Activated naive CD4-positive, alpha-beta T cell treated with anti-CD3 and anti-CD28 coated beads, Interleukin-2, amount 50 U/mL, for 24 hours (primary cell): ENCODE results near the gene SP9.

Experiments
- H3K27ac Mint-ChIP-seq: one replicate; pipeline ENCODE4 v1.8.0; 2021; ENCODE audit warnings: mild to moderate bottlenecking, mixed read lengths
- H3K27me3 Mint-ChIP-seq: one replicate; pipeline ENCODE4 v1.8.0; 2021; ENCODE audit warnings: mixed read lengths
- H3K36me3 Mint-ChIP-seq: one replicate; pipeline ENCODE4 v1.8.0; 2021; ENCODE audit warnings: mixed read lengths
- H3K4me1 Mint-ChIP-seq: one replicate; pipeline ENCODE4 v1.8.0; 2021; ENCODE audit warnings: mixed read lengths
- H3K4me3 Mint-ChIP-seq: one replicate; pipeline ENCODE4 v1.8.0; 2021; ENCODE audit warnings: mild to moderate bottlenecking, mixed read lengths
- H3K9me3 Mint-ChIP-seq: one replicate; pipeline ENCODE4 v1.8.0; 2021; ENCODE audit warnings: mixed read lengths

Gene SP9

DNA sequence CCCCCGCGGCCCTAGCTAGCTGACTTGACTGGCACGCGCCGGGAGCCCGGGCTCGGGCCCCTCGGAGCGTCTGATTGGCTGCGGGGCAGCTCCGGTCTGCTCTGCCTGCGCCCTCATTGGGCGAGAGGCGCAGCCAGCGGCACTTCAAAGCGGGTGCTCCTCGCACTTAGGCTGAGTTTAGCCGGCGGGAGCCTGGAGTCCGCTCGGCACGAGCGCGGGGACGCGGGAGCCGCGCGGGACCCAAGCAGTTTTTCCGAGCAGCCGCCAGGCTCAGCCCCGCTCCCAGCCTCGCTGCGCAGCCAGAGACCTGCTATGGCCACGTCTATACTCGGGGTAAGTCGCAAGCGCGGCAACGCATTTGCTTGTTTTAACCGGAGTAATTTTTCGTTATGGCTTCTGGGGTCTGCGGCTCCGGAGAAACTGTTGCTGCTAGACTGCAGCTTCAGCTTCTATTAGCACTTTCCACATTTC is at the start of gene SP9:
Gene SP9 (plus strand): TSS at position 174 of the 471 bp plus-strand sequence. CDS start 139 bp downstream, at position 313.
- H3K4me3 Mint-ChIP-seq, result peak within 1 kb of the TSS; percentile 51
- peaks cover 36% of the 10 kb centered on the region for H3K4me1 Mint-ChIP-seq
- H3K36me3 Mint-ChIP-seq, result no peaks in the 10 kb centered on the region
- peak within 1 kb of the TSS; percentile 91 for H3K27ac Mint-ChIP-seq
- H3K9me3 Mint-ChIP-seq, result peaks cover 1% of the 10 kb centered on the region
- H3K27me3 Mint-ChIP-seq, result peaks cover 59% of the 10 kb centered on the region

DNA sequence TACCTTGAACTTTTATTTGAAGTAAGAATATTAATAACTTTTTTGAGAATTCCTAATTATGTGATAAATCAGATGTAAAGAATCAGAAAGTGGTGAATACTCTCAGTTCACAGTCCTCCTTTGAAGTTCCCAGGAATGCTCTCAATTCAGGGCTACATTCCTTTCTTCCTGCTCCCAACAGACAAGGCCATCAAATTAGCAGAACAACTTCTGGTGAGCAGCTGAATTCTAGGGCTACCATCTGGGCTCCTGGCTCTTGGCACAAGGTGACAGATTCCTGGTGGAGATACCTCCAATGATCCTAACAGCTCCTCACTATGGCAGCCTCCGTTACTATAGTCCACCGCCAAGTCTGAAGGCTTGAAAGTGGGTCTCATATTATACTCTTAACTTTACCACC is 48.6 kb upstream of the SP9 start:
- no peaks in the 10 kb centered on the region for H3K9me3 Mint-ChIP-seq
- H3K27me3 Mint-ChIP-seq, result peaks cover 28% of the 10 kb centered on the region
- no peak overlapping the region for H3K27ac Mint-ChIP-seq
- no peaks in the 10 kb centered on the region for H3K36me3 Mint-ChIP-seq
- no peak overlapping the region for H3K4me3 Mint-ChIP-seq
- no peaks in the 10 kb centered on the region for H3K4me1 Mint-ChIP-seq

DNA sequence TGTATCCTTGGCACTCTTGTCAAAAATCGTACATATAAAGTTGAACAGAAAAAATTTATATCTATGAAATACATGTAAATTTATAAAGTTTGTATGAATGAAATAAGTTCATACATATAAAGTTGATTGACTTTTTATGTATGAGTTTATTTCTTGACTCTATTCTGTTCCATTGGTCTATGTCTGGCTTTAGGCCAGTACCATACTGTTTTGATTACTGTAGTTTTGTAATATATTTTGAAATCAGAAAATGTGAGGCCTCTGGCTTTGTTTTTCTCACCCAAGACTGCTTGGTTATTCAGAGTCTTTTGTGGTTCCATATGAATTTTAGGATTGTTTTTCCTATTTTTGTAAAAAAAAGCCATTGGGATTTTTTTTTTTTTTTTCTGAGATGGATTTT is 41.8 kb upstream of the SP9 start:
- Mint-ChIP-seq H3K4me1 (no peaks in the 10 kb centered on the region), H3K27ac (no peak overlapping the region), H3K4me3 (no peak overlapping the region), H3K27me3 (peaks cover 18% of the 10 kb centered on the region), H3K36me3 (no peaks in the 10 kb centered on the region), H3K9me3 (no peaks in the 10 kb centered on the region)

DNA sequence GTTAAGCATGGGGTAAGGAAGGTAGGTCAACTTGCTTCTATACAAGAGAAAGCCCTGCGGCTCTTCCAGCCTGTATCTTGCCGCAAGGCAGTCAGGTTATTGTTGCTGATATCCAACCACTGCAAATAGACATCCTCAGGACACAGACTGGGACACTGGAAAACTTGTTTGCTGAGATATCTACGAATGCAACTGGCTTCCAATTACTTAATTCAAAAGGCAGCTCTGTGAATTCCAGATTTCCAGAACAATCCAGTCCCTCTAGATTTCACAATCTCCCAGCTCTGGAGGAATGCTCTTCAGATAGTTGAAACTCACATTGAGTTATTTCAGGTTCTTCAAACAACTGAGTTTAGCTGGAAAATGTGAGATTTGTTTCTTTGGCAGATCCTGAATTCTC is 34.6 kb upstream of the SP9 start:
- H3K4me1 Mint-ChIP-seq, result no peaks in the 10 kb centered on the region
- no peak overlapping the region for H3K4me3 Mint-ChIP-seq
- no peak overlapping the region for H3K27ac Mint-ChIP-seq
- no peaks in the 10 kb centered on the region for H3K36me3 Mint-ChIP-seq
- no peaks in the 10 kb centered on the region for H3K9me3 Mint-ChIP-seq
- H3K27me3 Mint-ChIP-seq, result peaks cover 17% of the 10 kb centered on the region

DNA sequence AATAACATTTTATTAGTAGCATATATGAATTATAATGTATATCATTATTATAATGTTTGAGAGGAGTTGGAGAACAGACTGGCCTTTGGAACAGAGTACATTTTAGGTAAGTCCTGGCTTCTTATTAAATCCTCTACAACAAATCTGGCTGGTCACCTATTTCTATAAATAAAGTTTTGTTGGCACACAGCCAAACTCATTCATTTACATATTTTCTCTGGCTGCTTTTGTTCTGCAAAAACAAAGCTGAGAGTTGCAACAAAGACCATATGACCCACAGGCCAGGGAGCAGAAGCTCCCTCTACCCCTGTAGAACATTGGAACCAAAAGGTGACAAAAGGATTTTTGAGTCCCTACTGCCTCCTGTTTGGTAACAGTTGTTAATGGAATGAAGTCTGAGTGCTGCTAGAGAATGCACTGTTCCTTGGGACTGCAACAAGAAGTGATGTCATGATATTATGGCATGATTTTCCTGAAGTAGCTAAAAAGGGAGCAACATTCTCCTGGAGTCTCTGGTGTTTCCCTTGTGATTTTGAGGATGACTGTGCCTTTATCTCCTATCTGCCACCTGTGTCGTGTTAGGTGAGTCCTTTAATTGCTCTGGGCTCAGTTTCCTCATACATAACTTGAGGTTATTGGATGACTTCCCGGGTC is 22.0 kb upstream of the SP9 start:
- H3K4me3 Mint-ChIP-seq, result no peak overlapping the region

DNA sequence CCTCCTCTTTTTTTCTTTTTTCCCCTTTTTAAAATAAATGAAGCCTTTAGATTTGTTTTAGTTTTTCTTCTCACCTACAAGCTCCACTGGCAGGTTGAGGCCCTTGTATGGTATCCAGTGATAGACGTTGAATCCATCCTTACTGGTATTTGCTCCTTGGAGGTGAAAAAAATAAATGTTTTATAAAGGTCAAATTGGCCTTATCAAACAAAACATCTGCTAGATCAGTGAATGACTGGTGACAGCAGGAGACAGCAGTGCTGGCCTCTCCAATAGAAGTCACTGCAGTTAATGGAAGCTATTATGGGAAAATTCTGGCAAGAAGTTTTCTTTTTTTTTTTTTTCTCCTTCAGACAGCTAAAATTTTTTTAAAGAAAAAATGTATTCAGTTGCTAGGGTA is 12.6 kb upstream of the SP9 start:
- Mint-ChIP-seq H3K27ac (no peak overlapping the region), H3K4me3 (no peak overlapping the region), H3K36me3 (no peaks in the 10 kb centered on the region), H3K9me3 (no peaks in the 10 kb centered on the region), H3K27me3 (peaks cover 42% of the 10 kb centered on the region), H3K4me1 (peaks cover 13% of the 10 kb centered on the region)

More for the DNA sequence above, 22.0 kb upstream of the SP9 start:
- Mint-ChIP-seq H3K36me3 (peaks cover 2% of the 10 kb centered on the region), H3K27ac (no peak overlapping the region), H3K27me3 (peaks cover 35% of the 10 kb centered on the region), H3K4me1 (no peaks in the 10 kb centered on the region), H3K9me3 (no peaks in the 10 kb centered on the region)

DNA sequence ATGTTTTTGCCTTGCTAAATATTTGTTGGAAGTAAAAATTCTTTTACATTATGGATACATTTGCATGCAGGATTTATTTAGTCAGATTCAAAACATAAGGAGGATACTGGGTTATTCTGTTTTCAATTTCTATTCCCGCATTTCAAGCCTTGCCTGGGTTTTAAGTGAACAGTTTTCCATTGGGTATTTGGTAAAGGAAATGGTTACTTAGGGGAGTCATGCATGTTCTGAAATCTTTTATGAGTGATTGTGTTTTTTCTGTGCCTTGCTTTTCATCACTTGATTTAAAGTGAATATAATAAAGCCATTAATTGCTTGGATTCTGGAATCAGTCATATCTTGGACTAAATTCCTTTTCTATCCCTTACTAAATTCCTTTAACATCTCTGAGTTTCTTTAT is 12.0 kb upstream of the SP9 start:
- Mint-ChIP-seq H3K36me3 (no peaks in the 10 kb centered on the region), H3K27me3 (peaks cover 48% of the 10 kb centered on the region), H3K4me1 (peaks cover 19% of the 10 kb centered on the region), H3K9me3 (no peaks in the 10 kb centered on the region), H3K4me3 (no peak overlapping the region), H3K27ac (no peak overlapping the region)

DNA sequence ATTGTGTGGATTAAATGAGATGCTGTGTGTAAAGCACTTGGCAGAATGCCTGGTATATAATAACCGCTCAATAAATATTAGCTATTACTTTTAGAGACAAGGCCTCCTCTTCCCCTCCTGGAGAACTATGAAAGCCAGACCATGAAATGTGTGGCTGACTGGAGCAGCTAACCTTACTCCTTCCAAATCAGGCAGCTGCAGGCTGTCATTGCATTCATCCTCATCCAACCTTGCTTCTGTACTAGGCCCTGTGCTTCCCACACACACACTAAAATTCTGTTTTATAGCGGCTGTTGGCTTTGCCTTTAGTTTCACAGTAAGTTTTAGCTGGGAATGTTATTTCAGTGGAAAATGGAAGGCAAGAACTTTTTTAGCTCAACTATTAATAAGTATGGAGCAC is 10.2 kb upstream of the SP9 start:
- H3K4me1 Mint-ChIP-seq, result peaks cover 33% of the 10 kb centered on the region
- H3K4me3 Mint-ChIP-seq, result no peak overlapping the region
- no peak overlapping the region for H3K27ac Mint-ChIP-seq
- peaks cover 6% of the 10 kb centered on the region for H3K9me3 Mint-ChIP-seq
- no peaks in the 10 kb centered on the region for H3K36me3 Mint-ChIP-seq
- peaks cover 55% of the 10 kb centered on the region for H3K27me3 Mint-ChIP-seq

DNA sequence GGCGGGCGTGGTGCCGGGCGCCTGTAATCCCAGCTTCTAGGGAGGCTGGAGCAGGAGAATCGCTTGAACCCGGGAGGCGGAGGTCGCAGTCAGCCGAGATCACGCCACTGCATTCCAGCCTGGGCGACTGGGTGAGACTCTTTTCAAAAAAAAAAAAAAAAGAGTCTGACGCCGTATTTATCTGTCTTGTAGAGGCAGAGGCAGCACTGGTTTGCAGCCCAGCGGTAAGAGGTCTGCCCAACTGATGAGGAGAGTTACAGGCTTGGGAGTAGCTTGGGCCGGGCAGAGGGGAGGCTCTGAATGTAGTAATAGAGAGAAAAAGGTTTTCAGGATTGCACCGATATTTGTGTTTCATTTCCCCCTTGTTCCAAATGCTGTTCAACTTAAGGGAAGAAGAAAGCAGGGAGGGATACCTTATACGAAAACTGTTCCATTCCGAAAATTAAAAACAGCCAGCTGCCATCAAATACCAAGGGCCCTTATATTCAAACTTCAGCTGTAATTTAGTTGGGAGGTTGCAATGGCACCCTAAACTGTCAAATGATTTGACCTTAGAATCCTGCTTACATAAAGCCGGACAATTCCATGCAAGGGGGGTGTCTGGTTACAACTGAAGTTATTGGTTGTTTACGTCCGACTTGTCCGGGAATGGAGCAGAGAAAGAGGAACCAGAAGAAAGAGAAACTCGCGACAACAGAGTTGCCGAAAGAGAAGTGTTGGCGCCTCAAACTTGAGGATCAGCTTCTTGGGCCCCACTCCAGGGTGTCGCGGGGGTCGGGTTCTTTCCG is 9.2 kb upstream of the SP9 start:
- Mint-ChIP-seq H3K4me3 (peak overlapping the region; percentile 86), H3K4me1 (peaks cover 33% of the 10 kb centered on the region), H3K27ac (no peak overlapping the region), H3K36me3 (no peaks in the 10 kb centered on the region), H3K27me3 (peaks cover 64% of the 10 kb centered on the region), H3K9me3 (peaks cover 10% of the 10 kb centered on the region)

DNA sequence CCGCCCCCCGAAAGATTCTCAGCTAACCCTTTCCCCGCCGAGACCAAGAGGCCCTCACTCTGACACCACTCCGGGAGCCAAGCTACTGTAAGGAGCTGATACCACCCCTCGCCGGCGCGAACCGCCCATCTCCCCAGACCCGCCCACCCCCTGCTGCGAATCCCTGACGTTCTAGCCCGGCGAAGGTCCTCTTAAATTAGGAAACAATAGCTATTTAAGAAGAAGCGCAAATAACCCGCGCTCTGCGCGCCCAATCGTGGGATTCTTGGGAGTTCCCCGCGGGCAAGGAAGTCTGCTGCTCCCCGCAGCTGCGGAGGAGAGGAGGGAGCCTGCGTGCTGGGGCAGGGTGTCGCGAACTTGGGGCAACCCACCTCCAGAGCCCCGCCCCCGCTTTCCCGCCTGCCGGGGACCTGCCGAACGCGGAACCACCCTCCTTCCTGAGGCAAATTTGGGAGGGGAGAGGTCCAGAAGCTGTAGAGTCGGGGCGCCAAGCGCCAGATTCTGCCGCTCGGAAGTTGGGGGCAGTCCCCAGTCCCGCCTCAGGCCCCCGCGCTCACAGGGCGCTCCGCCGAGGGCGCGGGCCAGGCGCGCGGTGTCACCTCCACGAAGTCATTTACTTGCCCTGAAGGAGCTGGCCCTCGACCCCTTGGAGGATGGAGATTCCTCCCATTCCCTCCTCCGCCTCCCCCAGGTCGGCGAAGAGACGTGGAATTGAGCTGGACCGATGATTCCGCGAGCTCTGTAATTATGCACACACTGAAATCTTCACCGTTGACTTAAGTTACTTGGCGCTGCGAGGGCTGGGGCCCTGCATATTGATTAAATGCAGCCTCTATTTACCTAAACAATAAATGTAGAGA is 8.4 kb upstream of the SP9 start:
- peaks cover 10% of the 10 kb centered on the region for H3K9me3 Mint-ChIP-seq
- H3K27me3 Mint-ChIP-seq, result peaks cover 67% of the 10 kb centered on the region
- H3K4me3 Mint-ChIP-seq, result peak overlapping the region; percentile 86
- H3K27ac Mint-ChIP-seq, result peak overlapping the region; percentile 51
- H3K4me1 Mint-ChIP-seq, result peaks cover 33% of the 10 kb centered on the region
- no peaks in the 10 kb centered on the region for H3K36me3 Mint-ChIP-seq

DNA sequence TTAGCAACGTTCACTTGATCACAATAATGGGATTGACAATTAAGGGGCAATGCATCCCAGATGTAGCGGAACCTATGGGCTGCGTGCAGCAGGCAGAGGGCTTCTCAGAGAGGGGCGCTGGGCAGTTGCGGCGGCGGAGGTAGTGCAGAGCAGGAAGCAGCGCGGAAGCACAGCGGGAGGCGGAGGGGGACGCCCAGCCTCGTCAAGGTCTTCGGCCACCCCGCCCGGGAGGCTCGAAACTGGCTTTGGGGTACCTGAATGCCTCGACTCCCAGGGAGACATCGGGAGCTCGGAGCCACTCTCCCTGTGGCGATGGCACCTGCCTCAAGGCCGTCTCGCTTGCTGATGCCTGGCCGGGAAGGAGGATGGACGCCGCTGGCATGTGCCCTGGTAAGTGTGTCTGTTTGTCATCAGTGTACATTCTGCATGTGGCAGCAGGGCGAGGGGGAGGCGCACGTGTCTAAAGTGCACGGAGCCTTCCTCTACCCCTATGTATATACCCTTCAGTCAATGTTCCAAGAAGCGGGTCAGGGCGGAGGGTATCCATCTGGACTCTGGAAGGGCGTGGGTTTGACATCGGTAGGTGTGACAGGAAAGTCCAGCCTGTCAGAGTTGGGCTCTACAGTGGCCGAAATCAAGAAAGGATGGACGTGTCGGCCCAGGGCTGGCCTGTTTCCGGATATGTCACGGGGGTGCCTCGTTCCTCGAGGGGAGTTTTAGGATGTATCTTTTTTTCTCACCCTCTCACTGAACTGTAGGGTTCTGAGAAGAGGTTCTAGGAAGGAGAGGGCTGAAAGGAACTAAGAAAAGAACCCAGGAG is 7.5 kb upstream of the SP9 start:
- Mint-ChIP-seq H3K9me3 (peaks cover 10% of the 10 kb centered on the region), H3K27me3 (peaks cover 74% of the 10 kb centered on the region)

DNA sequence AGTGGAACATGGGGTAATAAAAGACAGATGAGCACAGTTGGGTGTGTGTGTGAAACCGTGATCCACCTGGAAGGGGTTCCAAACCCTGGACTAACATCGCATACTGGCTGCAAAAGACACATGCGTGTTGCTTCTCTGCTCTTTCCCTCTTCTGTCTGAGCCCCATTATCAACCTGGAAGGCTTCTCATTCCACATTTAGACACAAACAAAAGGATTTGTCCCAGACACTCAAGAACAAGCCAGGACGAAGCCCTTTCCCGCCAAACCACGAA is 7.0 kb upstream of the SP9 start:
- Mint-ChIP-seq H3K4me3 (peak overlapping the region; percentile 86), H3K27ac (no peak overlapping the region), H3K9me3 (peaks cover 10% of the 10 kb centered on the region), H3K36me3 (no peaks in the 10 kb centered on the region), H3K27me3 (peaks cover 75% of the 10 kb centered on the region), H3K4me1 (peaks cover 37% of the 10 kb centered on the region)

More for the DNA sequence above, 7.5 kb upstream of the SP9 start:
- peaks cover 33% of the 10 kb centered on the region for H3K4me1 Mint-ChIP-seq
- no peaks in the 10 kb centered on the region for H3K36me3 Mint-ChIP-seq
- H3K27ac Mint-ChIP-seq, result peak overlapping the region; percentile 51
- H3K4me3 Mint-ChIP-seq, result peak overlapping the region; percentile 86

DNA sequence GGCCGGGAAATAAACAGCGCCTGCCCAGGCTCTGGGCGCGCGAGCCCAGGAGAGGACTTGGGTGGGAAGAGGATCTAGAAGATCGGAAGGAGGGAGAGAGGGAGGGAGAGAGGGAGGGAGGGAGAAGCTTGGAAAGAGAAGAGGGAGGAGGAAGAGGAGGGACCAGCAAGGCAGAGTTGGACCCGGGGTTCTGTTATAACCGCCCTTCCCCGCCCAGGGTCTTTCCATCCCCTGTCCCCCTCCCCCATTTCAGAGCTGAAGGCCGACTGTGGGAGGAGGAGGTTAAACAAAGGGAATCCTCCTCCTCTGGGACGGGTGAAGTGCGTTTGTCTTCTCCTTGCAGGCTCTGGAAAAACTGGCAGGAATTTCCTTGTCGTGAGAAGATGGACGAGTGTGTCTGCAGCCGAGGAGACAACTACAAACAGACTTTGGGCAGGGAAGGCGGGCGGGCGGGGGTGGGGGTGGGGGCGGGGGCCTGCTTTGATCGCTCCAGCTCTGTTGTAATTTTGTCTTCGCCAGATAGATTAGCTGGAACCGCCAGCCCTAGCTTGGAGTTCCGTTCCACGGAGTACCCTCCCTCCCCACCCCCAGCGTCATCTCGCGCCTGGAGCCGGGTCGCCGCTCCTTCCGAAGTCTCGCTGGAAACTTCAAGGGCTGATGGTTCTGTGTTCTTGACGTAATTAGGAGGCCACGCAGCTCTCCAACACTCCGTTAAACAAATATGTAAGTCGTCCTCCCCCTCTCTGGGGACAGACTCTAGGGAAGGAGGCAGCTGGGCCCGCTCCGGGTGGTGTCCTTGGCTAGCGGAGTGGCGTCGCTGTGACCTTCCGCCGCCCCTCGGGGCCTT is 6.4 kb upstream of the SP9 start:
- H3K4me3 Mint-ChIP-seq, result peak overlapping the region; percentile 49
- peaks cover 10% of the 10 kb centered on the region for H3K9me3 Mint-ChIP-seq
- H3K27ac Mint-ChIP-seq, result no peak overlapping the region
- no peaks in the 10 kb centered on the region for H3K36me3 Mint-ChIP-seq
- peaks cover 43% of the 10 kb centered on the region for H3K4me1 Mint-ChIP-seq
- peaks cover 77% of the 10 kb centered on the region for H3K27me3 Mint-ChIP-seq

DNA sequence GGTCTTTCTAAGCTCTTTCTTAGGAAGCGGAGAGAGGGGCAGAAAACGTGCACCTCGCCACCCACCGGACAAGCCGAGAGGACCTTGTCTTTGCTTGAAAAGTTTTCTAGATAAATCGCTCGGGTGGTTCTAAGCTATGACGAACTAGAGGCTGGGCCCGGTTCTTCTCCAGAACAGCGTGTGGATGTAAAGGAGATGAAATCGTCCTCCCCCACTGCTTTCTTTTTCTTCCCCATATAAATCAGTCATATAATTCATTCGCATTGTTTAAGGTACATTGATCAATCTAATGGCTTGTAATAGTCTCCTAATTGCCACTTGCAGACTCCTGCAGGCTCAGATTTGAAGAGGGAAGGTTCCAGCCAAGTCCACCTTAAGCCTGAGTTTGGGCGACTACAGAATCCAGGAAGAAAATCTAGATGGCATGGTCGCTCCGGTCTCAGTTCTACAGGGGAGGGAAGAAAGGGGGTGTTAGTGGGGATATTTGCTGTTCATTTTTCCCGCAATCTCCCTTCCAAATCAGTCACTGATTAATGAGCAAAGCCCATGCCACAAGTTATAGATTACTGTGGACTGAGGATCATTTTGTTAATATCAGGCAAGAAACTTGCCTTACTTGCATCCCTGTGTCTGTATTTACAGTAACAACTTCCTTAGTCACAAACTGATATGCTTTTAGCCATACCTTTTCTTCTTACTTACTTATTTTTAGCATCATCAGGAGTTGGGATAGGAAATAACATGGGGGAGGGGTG is 5.6 kb upstream of the SP9 start:
- Mint-ChIP-seq H3K9me3 (peaks cover 10% of the 10 kb centered on the region), H3K27me3 (peaks cover 80% of the 10 kb centered on the region), H3K4me1 (peaks cover 51% of the 10 kb centered on the region), H3K36me3 (no peaks in the 10 kb centered on the region), H3K4me3 (no peak overlapping the region), H3K27ac (no peak overlapping the region)
